Vagina (tissue), 2 donors: ENCODE measurements around the gene SPEG. TPM values are rescaled to one million over a fixed set of nuclear protein-coding genes. Genes with fewer than 3 reads are reported as not detected.
A peak's percentile ranks its signal among the peaks of the same experiment; 100 is the strongest.

Experiments used
- DNase-seq, 2 donors: peaks; one replicate each; pipeline ENCODE4 v3.0.0-alpha.2; 2017; ENCODE audit errors: extremely low spot score in 2 of 2
- H3K27ac ChIP-seq: fragments of 200-600 bp; sonication (generic); one replicate; pipeline ENCODE4 v1.5.1; 2019
- H3K27me3 ChIP-seq: fragments of 200-600 bp; sonication (generic); one replicate; pipeline ENCODE4 v1.5.1; 2019
- H3K36me3 ChIP-seq, 2 donors: fragments of 200-600 bp; sonication (generic); one replicate each; pipeline ENCODE4 v1.5.1; 2017 to 2019
- H3K4me1 ChIP-seq: fragments of 200-600 bp; sonication (generic); one replicate; pipeline ENCODE4 v1.5.1; 2019
- H3K4me3 ChIP-seq, 2 donors: fragments of 200-600 bp; sonication (generic); 1 replicate in 1 of 2; 2 replicates in 1 of 2; pipeline ENCODE4 v1.5.1; 2016 to 2019
- H3K9me3 ChIP-seq: fragments of 200-600 bp; sonication (generic); one replicate; pipeline ENCODE4 v1.5.1; 2019
- CTCF ChIP-seq, 3 experiments: fragments of 450-650 bp in 2 of 3; fragments of 200-600 bp in 1 of 3; sonication (generic) in 1 of 3; IDR thresholded peaks; one replicate each; pipeline ENCODE4 v1.5.1; 2017 to 2019; ENCODE audit warnings: antibody characterized with exemption in 3 of 3, mild to moderate bottlenecking in 2 of 3, moderate library complexity in 2 of 3
- POLR2A ChIP-seq, 2 donors: fragments of 450-650 bp; IDR thresholded peaks; one replicate each; pipeline ENCODE4 v1.6.1; 2017; ENCODE audit warnings: antibody characterized with exemption in 2 of 2, mild to moderate bottlenecking in 2 of 2, moderate library complexity in 2 of 2
- POLR2AphosphoS5 ChIP-seq, 2 donors: sonication (generic); formaldehyde crosslinking; IDR thresholded peaks; one replicate each; pipeline ENCODE4 v1.9.0; 2017; ENCODE audit warnings: antibody characterized with exemption in 2 of 2, mild to moderate bottlenecking in 2 of 2, low read depth in 1 of 2; ENCODE audit not compliant: insufficient read depth in 1 of 2
- intact Hi-C: fragments of 100-400 bp; cut with DNase I; formaldehyde crosslinking; loops from one replicate; pipeline ENCODE4 v1.15.1; 2023
- total RNA-seq: library from RNA; depleted of rRNA; stranded (reverse); fragments of >200 nt; gene quantifications from one replicate; pipeline ENCODE4 v1.2.3, GENCODE V29; 2016

Gene SPEG
- total RNA-seq, 1 donor from 2014 or later: 28.2 TPM

GRCh38 chr2:219493086-219493485, 58.4 kb downstream of the SPEG start:
- Histone ChIP-seq H3K27ac (no peak overlapping the region), H3K4me1 (peaks cover 17% of the 10 kb centered on the region), H3K36me3 (no peaks in the 10 kb centered on the region), H3K27me3 (no peaks in the 10 kb centered on the region), H3K9me3 (no peaks in the 10 kb centered on the region), H3K4me3 (no peak overlapping the region)
- intact Hi-C loops: no loop called here
- DNase-seq: no peak
- TF ChIP-seq CTCF (IDR thresholded peaks at IDR 0.05) (no peak), POLR2AphosphoS5 (IDR thresholded peaks at IDR 0.05; ENCODE audit: insufficient read depth in 1 of 2, low read depth in 1 of 2) (no peak), POLR2A (IDR thresholded peaks at IDR 0.05) (no peak)

- no peaks in the 10 kb centered on the region for H3K9me3 ChIP-seq
- intact Hi-C loops: loop anchor here (5.0 kb wide), 1 partner anchor 147 kb away; no protein-coding TSS in a partner anchor
- H3K27me3 ChIP-seq: no peaks in the 10 kb centered on the region
- no peak overlapping the region for H3K27ac ChIP-seq
- TF ChIP-seq CTCF (IDR thresholded peaks at IDR 0.05): no peak
- TF ChIP-seq POLR2A (IDR thresholded peaks at IDR 0.05): no peak
- no peak for TF ChIP-seq POLR2AphosphoS5 (IDR thresholded peaks at IDR 0.05; ENCODE audit: insufficient read depth in 1 of 2, low read depth in 1 of 2)
- no peak for DNase-seq
- H3K4me1 ChIP-seq: peaks cover 26% of the 10 kb centered on the region
- H3K36me3 ChIP-seq: no peaks in the 10 kb centered on the region
- no peak overlapping the region for H3K4me3 ChIP-seq
These were observed 60.4 kb downstream of the SPEG start for GRCh38 chr2:219494952-219495530.

- no peak overlapping the region for H3K4me3 ChIP-seq
- no peak for DNase-seq
- H3K27ac ChIP-seq: peak overlapping the region; percentile 95
- H3K9me3 ChIP-seq: no peaks in the 10 kb centered on the region
- H3K27me3 ChIP-seq: no peaks in the 10 kb centered on the region
- peaks cover 30% of the 10 kb centered on the region for H3K4me1 ChIP-seq
- intact Hi-C loops: loop anchor here (5.0 kb wide), 1 partner anchor 147 kb away; no protein-coding TSS in a partner anchor
- no peaks in the 10 kb centered on the region for H3K36me3 ChIP-seq
- TF ChIP-seq POLR2A (IDR thresholded peaks at IDR 0.05) (no peak), CTCF (IDR thresholded peaks at IDR 0.05) (peak in 2 of 3 experiments; percentile 26 to 41), POLR2AphosphoS5 (IDR thresholded peaks at IDR 0.05; ENCODE audit: insufficient read depth in 1 of 2, low read depth in 1 of 2) (no peak)
These were observed 61.0 kb downstream of the SPEG start for GRCh38 chr2:219495531-219496122.

GRCh38 chr2:219496247-219496824, 61.7 kb downstream of the SPEG start:
- peak overlapping the region; percentile 71 to 84 for H3K4me3 ChIP-seq
- H3K9me3 ChIP-seq: no peaks in the 10 kb centered on the region
- H3K27me3 ChIP-seq: no peaks in the 10 kb centered on the region
- no peak for DNase-seq
- H3K36me3 ChIP-seq: no peaks in the 10 kb centered on the region
- TF ChIP-seq POLR2AphosphoS5 (IDR thresholded peaks at IDR 0.05; ENCODE audit: insufficient read depth in 1 of 2, low read depth in 1 of 2) (no peak), POLR2A (IDR thresholded peaks at IDR 0.05) (no peak), CTCF (IDR thresholded peaks at IDR 0.05) (no peak)
- peaks cover 30% of the 10 kb centered on the region for H3K4me1 ChIP-seq
- intact Hi-C loops: loop anchor here (5.0 kb wide), 1 partner anchor 146 kb away; no protein-coding TSS in a partner anchor
- peak overlapping the region; percentile 95 for H3K27ac ChIP-seq
